HCT116 (cell line): ENCODE results near the gene OPCML.

Source experiments
- CEBPB ChIP-seq: IDR thresholded peaks from 2 replicates; pipeline ENCODE4 v1.6.1; 2012; ENCODE audit warnings: low read depth
- POLR2A ChIP-seq: IDR thresholded peaks from 2 replicates; pipeline ENCODE4 v1.7.0; 2011; ENCODE audit warnings: borderline replicate concordance; ENCODE audit not compliant: insufficient read depth, insufficient read length; ENCODE audit errors: extremely low read depth
- POLR2AphosphoS5 ChIP-seq: IDR thresholded peaks from 2 replicates; pipeline ENCODE4 v1.6.1; 2011; ENCODE audit warnings: mild to moderate bottlenecking, low read depth, low read length, moderate library complexity
- YY1 ChIP-seq: IDR thresholded peaks from 2 replicates; pipeline ENCODE4 v1.6.1; 2011; ENCODE audit warnings: low read length, low read depth, moderate library complexity, mild to moderate bottlenecking; ENCODE audit not compliant: insufficient replicate concordance; ENCODE audit errors: extremely low read depth
- ZFX ChIP-seq: fragments of 450-650 bp; IDR thresholded peaks from 2 replicates; pipeline ENCODE4 v1.6.1; 2017
- TF ChIP-seq, protein P1 (sequence below), 3 experiments: fragments of 200-600 bp in 1 of 3; sonication (generic) in 1 of 3; IDR thresholded peaks in 2 of 3; conservative IDR thresholded peaks in 1 of 3; 2 replicates each; pipeline ENCODE4 v1.5.1; 2012 to 2017; ENCODE audit warnings: low read depth in 2 of 3, low read length in 2 of 3, antibody characterized with exemption in 1 of 3, borderline replicate concordance in 1 of 3, control low read depth in 1 of 3, mild to moderate bottlenecking in 1 of 3, mixed read lengths in 1 of 3, mixed run types in 1 of 3, moderate library complexity in 1 of 3; ENCODE audit not compliant: insufficient read depth in 1 of 3

DNA sequence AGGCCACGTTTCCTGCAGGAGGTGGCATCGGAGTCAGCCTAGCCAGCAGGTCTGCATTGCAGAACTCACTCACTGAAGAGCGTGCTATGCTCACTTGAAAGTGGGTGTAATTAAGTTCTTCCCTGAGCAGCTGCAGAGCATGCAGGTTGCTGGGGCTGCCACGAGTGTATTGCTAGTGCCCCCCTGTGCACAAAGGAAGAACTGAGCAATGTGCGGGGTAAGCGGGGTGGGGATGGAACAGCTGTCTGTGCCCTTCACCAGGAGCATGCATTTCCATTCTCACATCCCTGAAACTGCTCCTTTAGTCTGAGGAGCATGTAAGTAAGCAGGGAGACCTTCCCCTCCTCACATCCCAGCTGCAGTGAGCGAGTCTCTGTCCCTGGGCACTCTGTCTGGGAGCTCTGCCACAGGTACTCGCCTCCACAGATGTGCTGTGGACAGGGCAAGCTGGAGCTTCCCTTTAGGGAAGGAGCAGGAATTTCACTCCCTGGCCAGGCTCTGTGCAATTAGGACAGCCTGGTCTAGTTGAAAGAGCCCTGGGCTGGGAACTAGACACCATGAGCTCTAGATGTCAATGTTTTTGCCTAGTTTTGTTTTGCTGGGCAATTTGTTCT, 1130.1 kb downstream of the OPCML start:
- TF ChIP-seq, protein P1, sequence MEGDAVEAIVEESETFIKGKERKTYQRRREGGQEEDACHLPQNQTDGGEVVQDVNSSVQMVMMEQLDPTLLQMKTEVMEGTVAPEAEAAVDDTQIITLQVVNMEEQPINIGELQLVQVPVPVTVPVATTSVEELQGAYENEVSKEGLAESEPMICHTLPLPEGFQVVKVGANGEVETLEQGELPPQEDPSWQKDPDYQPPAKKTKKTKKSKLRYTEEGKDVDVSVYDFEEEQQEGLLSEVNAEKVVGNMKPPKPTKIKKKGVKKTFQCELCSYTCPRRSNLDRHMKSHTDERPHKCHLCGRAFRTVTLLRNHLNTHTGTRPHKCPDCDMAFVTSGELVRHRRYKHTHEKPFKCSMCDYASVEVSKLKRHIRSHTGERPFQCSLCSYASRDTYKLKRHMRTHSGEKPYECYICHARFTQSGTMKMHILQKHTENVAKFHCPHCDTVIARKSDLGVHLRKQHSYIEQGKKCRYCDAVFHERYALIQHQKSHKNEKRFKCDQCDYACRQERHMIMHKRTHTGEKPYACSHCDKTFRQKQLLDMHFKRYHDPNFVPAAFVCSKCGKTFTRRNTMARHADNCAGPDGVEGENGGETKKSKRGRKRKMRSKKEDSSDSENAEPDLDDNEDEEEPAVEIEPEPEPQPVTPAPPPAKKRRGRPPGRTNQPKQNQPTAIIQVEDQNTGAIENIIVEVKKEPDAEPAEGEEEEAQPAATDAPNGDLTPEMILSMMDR (IDR thresholded peaks at IDR 0.05 in 2 of 3, conservative IDR thresholded peaks at IDR 0.05 in 1 of 3; ENCODE audit: borderline replicate concordance in 1 of 3, insufficient read depth in 1 of 3, low read depth in 2 of 3, low read length in 2 of 3), result no peak
- TF ChIP-seq POLR2A, result no peak
- no peak for TF ChIP-seq POLR2AphosphoS5
- TF ChIP-seq YY1, result no peak
- TF ChIP-seq ZFX, result no peak
- TF ChIP-seq CEBPB, result no peak
